ENCODE results near the gene RAMP3.

Gene RAMP3

GRCh38 chr7:45181991-45182855 is 24.6 kb downstream of the RAMP3 start:
- H3K4me3 ChIP-seq (replicated peaks; ENCODE audit: low read depth, low read length) = no peak overlapping the region
- no peak for DNase-seq (ENCODE audit: extremely low read depth, low read depth)
- TF ChIP-seq, protein P1, sequence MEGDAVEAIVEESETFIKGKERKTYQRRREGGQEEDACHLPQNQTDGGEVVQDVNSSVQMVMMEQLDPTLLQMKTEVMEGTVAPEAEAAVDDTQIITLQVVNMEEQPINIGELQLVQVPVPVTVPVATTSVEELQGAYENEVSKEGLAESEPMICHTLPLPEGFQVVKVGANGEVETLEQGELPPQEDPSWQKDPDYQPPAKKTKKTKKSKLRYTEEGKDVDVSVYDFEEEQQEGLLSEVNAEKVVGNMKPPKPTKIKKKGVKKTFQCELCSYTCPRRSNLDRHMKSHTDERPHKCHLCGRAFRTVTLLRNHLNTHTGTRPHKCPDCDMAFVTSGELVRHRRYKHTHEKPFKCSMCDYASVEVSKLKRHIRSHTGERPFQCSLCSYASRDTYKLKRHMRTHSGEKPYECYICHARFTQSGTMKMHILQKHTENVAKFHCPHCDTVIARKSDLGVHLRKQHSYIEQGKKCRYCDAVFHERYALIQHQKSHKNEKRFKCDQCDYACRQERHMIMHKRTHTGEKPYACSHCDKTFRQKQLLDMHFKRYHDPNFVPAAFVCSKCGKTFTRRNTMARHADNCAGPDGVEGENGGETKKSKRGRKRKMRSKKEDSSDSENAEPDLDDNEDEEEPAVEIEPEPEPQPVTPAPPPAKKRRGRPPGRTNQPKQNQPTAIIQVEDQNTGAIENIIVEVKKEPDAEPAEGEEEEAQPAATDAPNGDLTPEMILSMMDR (IDR thresholded peaks at IDR 0.05; ENCODE audit: low read depth, low read length, missing control alignments) = no peak

- DNase-seq (ENCODE audit: extremely low read depth, low read depth) = no peak
- H3K4me3 ChIP-seq (replicated peaks; ENCODE audit: low read depth, low read length) = no peak overlapping the region
- TF ChIP-seq, protein P1 (IDR thresholded peaks at IDR 0.05; ENCODE audit: low read depth, low read length, missing control alignments) = no peak
Observed at GRCh38 chr7:45182856-45183710, 25.5 kb downstream of the RAMP3 start.

- DNase-seq (ENCODE audit: extremely low read depth, low read depth) = no peak
- H3K4me3 ChIP-seq (replicated peaks; ENCODE audit: low read depth, low read length) = no peak overlapping the region
- TF ChIP-seq, protein P1 (IDR thresholded peaks at IDR 0.05; ENCODE audit: low read depth, low read length, missing control alignments) = no peak
Observed at GRCh38 chr7:45183711-45184210, 26.2 kb downstream of the RAMP3 start.

DNA sequence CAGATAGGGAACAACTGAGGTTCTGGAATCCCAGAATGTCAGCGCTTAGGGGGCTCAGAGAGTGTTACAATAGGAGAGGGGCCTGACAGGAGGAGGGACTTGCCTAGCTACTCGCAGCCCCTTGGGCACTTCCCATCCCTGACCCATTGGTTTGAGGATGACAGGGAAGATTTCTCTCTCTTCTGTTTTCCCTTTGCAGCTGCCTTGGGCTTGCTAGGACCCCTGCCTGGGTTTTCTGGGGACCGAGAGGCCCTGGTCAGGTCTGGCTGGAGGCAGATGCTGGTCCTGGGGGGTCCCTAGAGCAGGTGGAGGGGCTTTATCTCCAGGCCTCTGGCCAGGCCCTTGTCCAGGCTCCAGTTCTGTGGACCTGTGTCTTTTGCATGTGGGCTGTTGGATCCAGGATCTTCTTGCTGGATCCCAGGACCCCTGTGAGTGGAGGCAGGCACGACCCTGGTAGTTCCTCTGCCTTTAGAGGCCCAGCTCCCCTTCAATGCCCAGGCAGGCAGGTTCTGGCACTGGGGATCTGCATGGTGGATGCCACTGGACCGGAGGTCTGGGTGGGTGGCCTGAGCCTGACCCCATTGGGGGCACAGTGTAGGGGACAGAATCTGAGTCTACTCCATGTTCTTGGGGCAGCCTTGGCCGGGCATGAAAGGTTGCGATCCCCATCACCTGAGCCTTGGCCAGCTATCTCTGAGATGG is 26.9 kb downstream of the RAMP3 start:
- H3K4me3 ChIP-seq (replicated peaks; ENCODE audit: low read depth, low read length) = no peak overlapping the region
- TF ChIP-seq, protein P1 (IDR thresholded peaks at IDR 0.05; ENCODE audit: low read depth, low read length, missing control alignments) = no peak
- DNase-seq (ENCODE audit: extremely low read depth, low read depth) = no peak

DNA sequence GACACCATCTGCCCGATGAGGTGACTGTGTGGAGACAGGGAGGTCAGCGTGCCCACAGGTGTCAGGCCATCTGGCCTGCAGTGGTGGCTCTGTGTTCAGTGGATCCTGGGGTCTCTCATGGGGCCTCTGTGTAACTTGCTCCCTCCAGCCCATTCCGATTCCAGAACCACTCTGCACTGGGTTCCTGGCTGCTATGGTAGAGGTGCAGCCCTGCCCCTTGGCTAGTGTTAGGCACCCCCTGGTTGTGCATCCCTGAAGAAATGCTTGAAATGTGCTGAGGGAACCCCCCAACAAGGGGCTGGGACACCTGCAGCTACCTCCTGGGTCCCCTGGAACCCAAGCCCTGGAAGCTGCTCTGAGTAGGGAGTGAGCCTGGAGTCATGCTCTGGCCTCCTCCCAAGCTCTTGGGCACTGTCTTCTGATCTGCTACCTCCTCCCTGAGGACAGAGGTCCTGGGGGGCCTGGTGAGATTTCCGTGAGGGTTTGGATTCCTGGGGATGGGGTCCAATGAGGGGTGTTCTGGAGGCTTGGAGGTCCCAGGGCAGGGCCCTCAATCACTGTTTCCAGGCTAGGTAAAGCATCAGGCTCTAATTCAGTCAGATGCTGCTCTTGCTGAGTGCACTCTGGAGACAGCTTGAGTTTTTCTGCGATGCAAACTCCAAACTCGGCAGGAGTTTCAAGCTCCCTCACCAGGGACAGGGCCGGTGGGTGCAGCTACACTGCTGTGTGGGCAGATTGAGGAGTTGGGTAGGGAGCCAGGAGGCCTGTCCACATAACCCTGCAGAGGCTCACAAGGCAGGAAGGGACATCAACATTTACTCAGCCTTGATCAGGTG is 27.7 kb downstream of the RAMP3 start:
- no peak for DNase-seq (ENCODE audit: extremely low read depth, low read depth)
- H3K4me3 ChIP-seq (replicated peaks; ENCODE audit: low read depth, low read length) = no peak overlapping the region
- TF ChIP-seq, protein P1 (IDR thresholded peaks at IDR 0.05; ENCODE audit: low read depth, low read length, missing control alignments) = no peak

GRCh38 chr7:45185864-45186250 is 28.3 kb downstream of the RAMP3 start:
- TF ChIP-seq, protein P1 (IDR thresholded peaks at IDR 0.05; ENCODE audit: low read depth, low read length, missing control alignments) = no peak
- DNase-seq (ENCODE audit: extremely low read depth, low read depth) = no peak
- no peak overlapping the region for H3K4me3 ChIP-seq (replicated peaks; ENCODE audit: low read depth, low read length)
